ENCODE measurements around the gene TPRG1.

TPRG1 gene

GRCh38 chr3:189360291-189360690 lies 188.5 kb downstream of the TPRG1 start:
- TF ChIP-seq, protein P1, sequence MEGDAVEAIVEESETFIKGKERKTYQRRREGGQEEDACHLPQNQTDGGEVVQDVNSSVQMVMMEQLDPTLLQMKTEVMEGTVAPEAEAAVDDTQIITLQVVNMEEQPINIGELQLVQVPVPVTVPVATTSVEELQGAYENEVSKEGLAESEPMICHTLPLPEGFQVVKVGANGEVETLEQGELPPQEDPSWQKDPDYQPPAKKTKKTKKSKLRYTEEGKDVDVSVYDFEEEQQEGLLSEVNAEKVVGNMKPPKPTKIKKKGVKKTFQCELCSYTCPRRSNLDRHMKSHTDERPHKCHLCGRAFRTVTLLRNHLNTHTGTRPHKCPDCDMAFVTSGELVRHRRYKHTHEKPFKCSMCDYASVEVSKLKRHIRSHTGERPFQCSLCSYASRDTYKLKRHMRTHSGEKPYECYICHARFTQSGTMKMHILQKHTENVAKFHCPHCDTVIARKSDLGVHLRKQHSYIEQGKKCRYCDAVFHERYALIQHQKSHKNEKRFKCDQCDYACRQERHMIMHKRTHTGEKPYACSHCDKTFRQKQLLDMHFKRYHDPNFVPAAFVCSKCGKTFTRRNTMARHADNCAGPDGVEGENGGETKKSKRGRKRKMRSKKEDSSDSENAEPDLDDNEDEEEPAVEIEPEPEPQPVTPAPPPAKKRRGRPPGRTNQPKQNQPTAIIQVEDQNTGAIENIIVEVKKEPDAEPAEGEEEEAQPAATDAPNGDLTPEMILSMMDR (IDR thresholded peaks at IDR 0.05): no peak
- no peak overlapping the region for H3K27ac Mint-ChIP-seq
- peaks cover 6% of the 10 kb centered on the region for H3K27me3 Mint-ChIP-seq (ENCODE audit: low read depth, poor library complexity)
- no peaks in the 10 kb centered on the region for H3K36me3 Mint-ChIP-seq (ENCODE audit: low read depth)
- H3K4me1 Mint-ChIP-seq: peaks cover 23% of the 10 kb centered on the region
- H3K9me3 Mint-ChIP-seq: no peaks in the 10 kb centered on the region
- no peak for DNase-seq
- H3K4me3 Mint-ChIP-seq: no peak overlapping the region

GRCh38 chr3:189361103-189361835 lies 189.5 kb downstream of the TPRG1 start:
- Mint-ChIP-seq H3K4me3 (no peak overlapping the region), H3K9me3 (no peaks in the 10 kb centered on the region), H3K27ac (peak overlapping the region; percentile 64), H3K4me1 (peaks cover 13% of the 10 kb centered on the region), H3K27me3 (ENCODE audit: low read depth, poor library complexity) (peaks cover 6% of the 10 kb centered on the region), H3K36me3 (ENCODE audit: low read depth) (no peaks in the 10 kb centered on the region)
- no peak for DNase-seq
- TF ChIP-seq, protein P1 (IDR thresholded peaks at IDR 0.05): no peak

- Mint-ChIP-seq H3K4me3 (no peak overlapping the region), H3K4me1 (peaks cover 13% of the 10 kb centered on the region), H3K36me3 (ENCODE audit: low read depth) (no peaks in the 10 kb centered on the region), H3K27ac (no peak overlapping the region), H3K27me3 (ENCODE audit: low read depth, poor library complexity) (no peaks in the 10 kb centered on the region), H3K9me3 (no peaks in the 10 kb centered on the region)
- TF ChIP-seq, protein P1 (IDR thresholded peaks at IDR 0.05): no peak
- no peak for DNase-seq
Measured at GRCh38 chr3:189363590-189364255, 192.0 kb downstream of the TPRG1 start.

DNA sequence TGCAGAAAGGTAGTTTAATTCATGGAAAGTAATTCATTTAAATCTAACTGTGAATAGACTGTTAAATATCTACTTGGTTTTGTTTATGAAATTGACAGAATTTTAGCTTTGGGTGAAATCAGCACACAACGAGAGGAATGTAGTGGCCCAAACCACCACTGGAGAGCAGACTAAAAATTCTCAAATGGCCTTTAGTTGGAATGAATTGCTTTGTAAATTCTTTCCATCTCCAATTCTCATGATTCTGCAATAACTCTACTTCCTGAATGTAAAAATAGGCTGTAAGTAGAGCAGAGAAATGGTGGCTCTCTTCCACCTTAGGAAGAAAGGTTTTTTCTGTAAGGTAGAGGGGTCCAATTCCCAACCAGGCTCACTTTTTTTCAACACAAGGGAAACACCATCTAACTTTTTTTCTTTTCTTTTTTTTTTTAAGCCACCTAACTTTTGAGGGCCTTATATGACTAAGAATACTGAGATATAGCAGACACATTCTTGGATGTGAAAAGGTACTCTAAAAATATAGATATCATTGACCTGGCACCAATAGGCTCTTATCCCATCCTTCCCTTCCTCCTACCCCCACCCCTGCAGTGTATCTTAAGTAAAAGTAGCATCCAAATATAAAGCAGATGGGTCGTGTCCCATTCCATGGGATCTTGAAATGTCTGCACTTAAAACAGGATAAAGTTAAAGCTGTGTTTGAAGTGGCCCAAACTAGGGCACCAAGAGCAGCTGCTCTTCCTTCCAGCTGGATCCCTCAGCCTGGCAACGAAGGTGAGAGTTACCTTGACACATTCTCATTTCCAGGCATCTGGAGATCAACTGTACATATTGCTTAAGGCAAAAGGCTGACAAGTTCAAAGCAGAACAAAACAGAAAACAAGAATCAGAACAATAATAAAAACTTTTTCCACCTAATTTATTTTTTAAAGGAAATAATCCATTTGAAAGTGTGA lies 194.1 kb downstream of the TPRG1 start:
- no peaks in the 10 kb centered on the region for H3K27me3 Mint-ChIP-seq (ENCODE audit: low read depth, poor library complexity)

GRCh38 chr3:189368384-189368783 lies 196.6 kb downstream of the TPRG1 start:
- no peak overlapping the region for H3K27ac Mint-ChIP-seq
- TF ChIP-seq, protein P1 (IDR thresholded peaks at IDR 0.05): no peak
- no peaks in the 10 kb centered on the region for H3K36me3 Mint-ChIP-seq (ENCODE audit: low read depth)
- no peaks in the 10 kb centered on the region for H3K4me1 Mint-ChIP-seq
- H3K27me3 Mint-ChIP-seq (ENCODE audit: low read depth, poor library complexity): no peaks in the 10 kb centered on the region
- H3K9me3 Mint-ChIP-seq: no peaks in the 10 kb centered on the region
- no peak overlapping the region for H3K4me3 Mint-ChIP-seq
- DNase-seq: no peak

More for the DNA sequence above, 194.1 kb downstream of the TPRG1 start:
- TF ChIP-seq, protein P1 (IDR thresholded peaks at IDR 0.05): no peak
- no peak overlapping the region for H3K4me3 Mint-ChIP-seq
- H3K4me1 Mint-ChIP-seq: peaks cover 13% of the 10 kb centered on the region
- H3K36me3 Mint-ChIP-seq (ENCODE audit: low read depth): no peaks in the 10 kb centered on the region
- no peaks in the 10 kb centered on the region for H3K9me3 Mint-ChIP-seq
- peak overlapping the region; percentile 40 for H3K27ac Mint-ChIP-seq
- DNase-seq: no peak
